Measurements from ENCODE around the gene LMO1.

The LMO1 gene

DNA sequence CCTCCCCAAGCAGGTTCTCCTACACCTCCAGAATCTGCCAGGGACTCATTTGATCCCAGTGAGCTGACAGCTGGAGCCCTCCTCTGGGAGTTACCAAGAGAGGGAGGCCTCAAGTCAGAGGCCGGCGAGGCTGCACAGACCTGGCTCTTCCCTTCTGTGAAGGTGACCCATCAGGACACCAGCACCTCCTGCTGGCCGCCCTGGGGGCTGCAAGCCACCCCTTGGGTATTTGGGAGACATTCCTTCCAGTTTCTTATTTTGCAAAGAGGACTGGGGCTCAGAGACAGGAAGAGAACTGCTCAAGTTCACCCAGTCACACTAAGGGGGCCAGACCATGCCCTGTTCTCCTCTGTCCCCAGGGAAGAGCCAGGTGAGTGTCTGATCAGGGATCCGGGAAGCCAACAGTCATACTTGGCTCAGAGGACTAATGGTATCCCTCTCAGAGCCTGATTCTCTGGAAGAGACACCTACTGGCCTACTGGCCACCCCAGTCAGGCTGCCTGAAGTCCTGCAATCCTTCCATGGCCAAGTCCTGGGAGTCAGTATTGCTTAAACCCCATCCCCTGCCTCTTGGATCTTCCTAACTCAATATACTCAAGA lies 54.4 kb downstream of the LMO1 start:
- Histone ChIP-seq H3K9me3 (ENCODE audit: control insufficient read depth, insufficient read depth, low read depth, low read length) (no peaks in the 10 kb centered on the region), H3K36me3 (ENCODE audit: control insufficient read depth, insufficient read depth, low read length) (no peaks in the 10 kb centered on the region), H3K27ac (ENCODE audit: low read depth, low read length) (no peak overlapping the region), H3K9ac (ENCODE audit: low read length) (no peak overlapping the region), H3K4me1 (ENCODE audit: control insufficient read depth, insufficient read depth, low read length) (peaks cover 9% of the 10 kb centered on the region; the same call in 1 of the 2 replicates), H3K4me3 (ENCODE audit: low read depth, low read length) (no peak overlapping the region), H3K27me3 (ENCODE audit: control insufficient read depth, insufficient read depth, low read length) (peaks cover 4% of the 10 kb centered on the region; the same call in 1 of the 2 replicates)

- Histone ChIP-seq H3K9me3 (ENCODE audit: control insufficient read depth, insufficient read depth, low read depth, low read length) (no peaks in the 10 kb centered on the region), H3K4me1 (ENCODE audit: control insufficient read depth, insufficient read depth, low read length) (peaks cover 9% of the 10 kb centered on the region; the same call in 1 of the 2 replicates), H3K27me3 (ENCODE audit: control insufficient read depth, insufficient read depth, low read length) (no peaks in the 10 kb centered on the region), H3K9ac (ENCODE audit: low read length) (no peak overlapping the region), H3K27ac (ENCODE audit: low read depth, low read length) (no peak overlapping the region), H3K36me3 (ENCODE audit: control insufficient read depth, insufficient read depth, low read length) (no peaks in the 10 kb centered on the region), H3K4me3 (ENCODE audit: low read depth, low read length) (no peak overlapping the region)
Measured at GRCh38 chr11:8207080-8208000, 56.3 kb downstream of the LMO1 start.

GRCh38 chr11:8206251-8207079 lies 57.2 kb downstream of the LMO1 start:
- no peaks in the 10 kb centered on the region for H3K36me3 ChIP-seq (ENCODE audit: control insufficient read depth, insufficient read depth, low read length)
- H3K4me1 ChIP-seq (ENCODE audit: control insufficient read depth, insufficient read depth, low read length): peaks cover 9% of the 10 kb centered on the region; the same call in 1 of the 2 replicates
- H3K9me3 ChIP-seq (ENCODE audit: control insufficient read depth, insufficient read depth, low read depth, low read length): no peaks in the 10 kb centered on the region
- no peak overlapping the region for H3K27ac ChIP-seq (ENCODE audit: low read depth, low read length)
- no peak overlapping the region for H3K4me3 ChIP-seq (ENCODE audit: low read depth, low read length)
- H3K9ac ChIP-seq (ENCODE audit: low read length): no peak overlapping the region
- no peaks in the 10 kb centered on the region for H3K27me3 ChIP-seq (ENCODE audit: control insufficient read depth, insufficient read depth, low read length)

DNA sequence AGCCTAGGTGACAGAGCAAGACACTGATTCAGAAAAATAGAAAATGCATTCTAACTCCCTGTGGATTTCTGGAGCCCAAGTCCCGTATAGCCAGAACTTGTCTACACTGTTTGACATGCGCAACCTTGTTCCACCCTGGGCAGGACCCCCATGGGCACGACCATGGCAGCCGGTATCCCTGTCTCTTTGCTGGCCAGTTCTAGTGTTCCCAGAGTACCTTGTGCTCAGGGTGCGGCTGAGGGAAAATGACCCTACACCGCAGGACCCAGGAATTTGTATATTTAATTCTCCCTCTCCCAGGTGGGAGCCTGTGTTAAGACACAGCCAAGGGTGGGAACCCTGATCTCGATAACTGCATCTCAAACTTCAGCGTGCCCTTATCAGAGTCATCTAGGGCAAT lies 58.1 kb downstream of the LMO1 start:
- Histone ChIP-seq H3K4me3 (ENCODE audit: low read depth, low read length) (no peak overlapping the region), H3K27me3 (ENCODE audit: control insufficient read depth, insufficient read depth, low read length) (no peaks in the 10 kb centered on the region), H3K36me3 (ENCODE audit: control insufficient read depth, insufficient read depth, low read length) (no peaks in the 10 kb centered on the region), H3K9me3 (ENCODE audit: control insufficient read depth, insufficient read depth, low read depth, low read length) (no peaks in the 10 kb centered on the region), H3K27ac (ENCODE audit: low read depth, low read length) (no peak overlapping the region), H3K4me1 (ENCODE audit: control insufficient read depth, insufficient read depth, low read length) (peaks cover 9% of the 10 kb centered on the region; the same call in 1 of the 2 replicates), H3K9ac (ENCODE audit: low read length) (no peak overlapping the region)

- no peak overlapping the region for H3K9ac ChIP-seq (ENCODE audit: low read length)
- no peak overlapping the region for H3K4me3 ChIP-seq (ENCODE audit: low read depth, low read length)
- peaks cover under 1% of the 10 kb centered on the region; the same call in 1 of the 2 replicates for H3K27me3 ChIP-seq (ENCODE audit: control insufficient read depth, insufficient read depth, low read length)
- H3K27ac ChIP-seq (ENCODE audit: low read depth, low read length): no peak overlapping the region
- peaks cover 9% of the 10 kb centered on the region; the same call in 1 of the 2 replicates for H3K4me1 ChIP-seq (ENCODE audit: control insufficient read depth, insufficient read depth, low read length)
- H3K9me3 ChIP-seq (ENCODE audit: control insufficient read depth, insufficient read depth, low read depth, low read length): no peaks in the 10 kb centered on the region
- no peaks in the 10 kb centered on the region for H3K36me3 ChIP-seq (ENCODE audit: control insufficient read depth, insufficient read depth, low read length)
Measured at GRCh38 chr11:8204596-8204995, 59.1 kb downstream of the LMO1 start.

GRCh38 chr11:8204025-8204424 lies 59.7 kb downstream of the LMO1 start:
- Histone ChIP-seq H3K4me3 (ENCODE audit: low read depth, low read length) (no peak overlapping the region), H3K9ac (ENCODE audit: low read length) (no peak overlapping the region), H3K27ac (ENCODE audit: low read depth, low read length) (no peak overlapping the region), H3K27me3 (ENCODE audit: control insufficient read depth, insufficient read depth, low read length) (peaks cover 6% of the 10 kb centered on the region; the same call in 1 of the 2 replicates), H3K4me1 (ENCODE audit: control insufficient read depth, insufficient read depth, low read length) (peaks cover 9% of the 10 kb centered on the region; the same call in 1 of the 2 replicates), H3K9me3 (ENCODE audit: control insufficient read depth, insufficient read depth, low read depth, low read length) (no peaks in the 10 kb centered on the region), H3K36me3 (ENCODE audit: control insufficient read depth, insufficient read depth, low read length) (no peaks in the 10 kb centered on the region)

- Histone ChIP-seq H3K4me1 (ENCODE audit: control insufficient read depth, insufficient read depth, low read length) (peaks cover 9% of the 10 kb centered on the region; the same call in 1 of the 2 replicates), H3K36me3 (ENCODE audit: control insufficient read depth, insufficient read depth, low read length) (no peaks in the 10 kb centered on the region), H3K27me3 (ENCODE audit: control insufficient read depth, insufficient read depth, low read length) (peaks cover 13% of the 10 kb centered on the region), H3K27ac (ENCODE audit: low read depth, low read length) (no peak overlapping the region), H3K9ac (ENCODE audit: low read length) (no peak overlapping the region), H3K4me3 (ENCODE audit: low read depth, low read length) (no peak overlapping the region), H3K9me3 (ENCODE audit: control insufficient read depth, insufficient read depth, low read depth, low read length) (no peaks in the 10 kb centered on the region)
Measured at GRCh38 chr11:8203414-8203715, 60.3 kb downstream of the LMO1 start.

DNA sequence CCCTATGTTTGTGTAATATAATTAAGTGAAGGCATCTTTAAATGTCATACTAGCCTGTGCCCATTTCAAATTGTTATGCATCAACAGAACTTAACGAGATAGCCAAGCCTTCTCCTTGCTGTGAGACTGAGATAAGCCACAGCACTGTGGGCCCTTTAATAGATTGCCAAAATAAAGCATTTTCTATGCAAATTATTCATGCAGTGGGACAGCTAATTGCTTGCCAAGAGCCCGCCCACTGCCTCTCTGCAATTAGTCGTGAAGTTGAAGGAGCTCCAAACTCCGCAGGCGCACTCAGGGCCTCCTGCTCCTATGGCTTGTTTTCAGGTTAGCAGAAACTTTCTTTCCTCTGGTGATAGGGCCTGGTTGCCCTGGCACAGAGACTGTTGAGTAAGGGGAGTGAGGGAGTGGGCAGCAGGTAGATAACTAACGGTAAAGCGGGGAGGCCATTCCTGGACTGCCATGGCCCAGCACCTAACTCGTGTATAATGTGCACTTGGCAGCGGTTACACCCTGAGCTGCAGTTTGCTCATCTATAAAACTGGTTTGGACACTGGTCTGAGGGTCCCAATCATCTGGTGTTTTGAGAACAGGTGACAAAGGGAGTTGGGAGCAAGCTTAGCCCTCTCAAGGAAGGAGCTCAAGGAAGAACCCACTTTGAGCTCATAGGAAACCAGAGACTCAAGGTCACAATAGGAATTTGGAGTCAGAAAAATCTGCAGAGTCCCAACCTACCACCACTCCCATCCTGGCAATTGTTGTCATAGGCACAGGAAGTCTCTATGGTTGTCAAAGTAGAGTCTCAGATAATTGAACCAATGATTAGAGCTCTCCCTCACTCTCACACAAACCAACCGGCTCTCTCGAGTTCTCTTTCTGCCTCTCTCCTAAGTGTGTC lies 60.9 kb downstream of the LMO1 start:
- Histone ChIP-seq H3K27ac (ENCODE audit: low read depth, low read length) (no peak overlapping the region), H3K27me3 (ENCODE audit: control insufficient read depth, insufficient read depth, low read length) (peaks cover 18% of the 10 kb centered on the region), H3K4me1 (ENCODE audit: control insufficient read depth, insufficient read depth, low read length) (peaks cover 8% of the 10 kb centered on the region; the same call in 1 of the 2 replicates), H3K9me3 (ENCODE audit: control insufficient read depth, insufficient read depth, low read depth, low read length) (no peaks in the 10 kb centered on the region), H3K36me3 (ENCODE audit: control insufficient read depth, insufficient read depth, low read length) (no peaks in the 10 kb centered on the region), H3K4me3 (ENCODE audit: low read depth, low read length) (no peak overlapping the region), H3K9ac (ENCODE audit: low read length) (no peak overlapping the region)

DNA sequence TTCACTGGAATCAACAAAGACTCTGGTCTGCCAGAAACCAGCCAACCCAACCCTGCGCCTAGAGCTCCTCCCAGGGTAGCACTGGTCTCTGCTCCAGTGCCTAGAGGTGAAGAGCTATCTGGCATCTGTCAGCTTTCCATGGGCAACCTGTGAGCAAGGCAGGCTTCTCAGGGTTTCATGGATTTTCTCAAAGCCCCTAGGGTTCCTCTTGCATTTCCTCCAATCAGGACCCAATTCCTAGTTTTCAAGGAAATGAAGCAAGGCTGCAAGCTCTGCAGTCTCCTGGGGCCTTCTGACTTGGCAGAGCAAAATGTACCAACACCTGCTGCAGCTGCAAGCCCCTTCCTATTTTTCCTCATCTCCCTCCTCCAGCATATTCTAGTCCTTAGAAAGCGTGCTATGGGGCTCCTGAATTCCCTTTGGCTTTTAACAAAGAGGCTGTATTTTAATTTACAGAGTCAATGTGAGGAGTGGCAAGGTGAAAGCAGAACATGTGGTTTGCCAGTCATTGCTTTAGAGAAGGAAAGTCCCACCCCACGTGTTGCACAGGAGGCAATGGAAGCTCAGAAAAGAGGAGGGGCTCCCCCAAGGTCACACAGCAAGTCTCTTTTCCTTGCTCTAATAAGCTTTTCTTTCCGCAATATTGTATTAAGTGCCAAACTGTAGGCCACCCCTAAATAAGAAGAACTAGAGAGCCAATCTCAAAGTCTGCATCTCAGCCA lies 61.9 kb downstream of the LMO1 start:
- Histone ChIP-seq H3K27me3 (ENCODE audit: control insufficient read depth, insufficient read depth, low read length) (peaks cover 27% of the 10 kb centered on the region), H3K27ac (ENCODE audit: low read depth, low read length) (no peak overlapping the region), H3K9me3 (ENCODE audit: control insufficient read depth, insufficient read depth, low read depth, low read length) (no peaks in the 10 kb centered on the region), H3K4me3 (ENCODE audit: low read depth, low read length) (no peak overlapping the region), H3K36me3 (ENCODE audit: control insufficient read depth, insufficient read depth, low read length) (no peaks in the 10 kb centered on the region), H3K9ac (ENCODE audit: low read length) (no peak overlapping the region), H3K4me1 (ENCODE audit: control insufficient read depth, insufficient read depth, low read length) (no peaks in the 10 kb centered on the region)

DNA sequence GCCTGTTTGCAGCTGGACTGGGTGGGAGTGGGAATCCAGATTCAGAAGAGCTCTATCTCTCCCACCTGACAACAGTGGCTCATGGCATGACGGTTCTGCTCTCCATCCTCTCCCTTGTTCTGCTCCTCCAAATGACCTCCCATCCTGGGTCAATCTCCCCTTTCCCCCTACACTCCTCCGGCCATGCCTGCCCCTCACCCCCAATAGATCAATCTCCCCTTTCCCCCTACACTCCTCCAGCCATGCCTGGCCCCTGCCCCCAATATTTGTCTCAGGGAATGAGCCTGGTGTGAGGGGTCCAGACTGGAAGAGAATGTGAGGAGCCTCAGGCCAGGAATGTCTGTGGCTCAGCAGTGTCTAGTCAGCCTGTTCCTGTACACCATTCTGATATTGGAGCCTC lies 64.0 kb downstream of the LMO1 start:
- Histone ChIP-seq H3K9ac (ENCODE audit: low read length) (no peak overlapping the region), H3K9me3 (ENCODE audit: control insufficient read depth, insufficient read depth, low read depth, low read length) (no peaks in the 10 kb centered on the region), H3K27ac (ENCODE audit: low read depth, low read length) (no peak overlapping the region), H3K4me1 (ENCODE audit: control insufficient read depth, insufficient read depth, low read length) (no peaks in the 10 kb centered on the region), H3K36me3 (ENCODE audit: control insufficient read depth, insufficient read depth, low read length) (no peaks in the 10 kb centered on the region), H3K4me3 (ENCODE audit: low read depth, low read length) (no peak overlapping the region), H3K27me3 (ENCODE audit: control insufficient read depth, insufficient read depth, low read length) (peaks cover 49% of the 10 kb centered on the region)
